Parathyroid adenoma (tissue), 2 donors: ENCODE results near the gene AMN.

Experiments
- H2AFZ ChIP-seq: fragments of 300-600 bp; sonication (generic); one replicate; pipeline ENCODE4 v1.7.0; 2017; ENCODE audit warnings: antibody characterized with exemption, mild to moderate bottlenecking
- H3K27ac ChIP-seq: fragments of 300-600 bp; sonication (generic); one replicate; pipeline ENCODE4 v1.7.0; 2017
- H3K27me3 ChIP-seq: fragments of 300-600 bp; sonication (generic); one replicate; pipeline ENCODE4 v1.7.0; 2017; ENCODE audit warnings: low read length; ENCODE audit not compliant: control insufficient read depth, insufficient read depth
- H3K36me3 ChIP-seq: fragments of 300-600 bp; sonication (generic); one replicate; pipeline ENCODE4 v1.7.0; 2017; ENCODE audit warnings: low read length; ENCODE audit not compliant: control insufficient read depth, insufficient read depth
- H3K4me1 ChIP-seq: fragments of 300-600 bp; sonication (generic); one replicate; pipeline ENCODE4 v1.7.0; 2017; ENCODE audit warnings: control low read depth
- H3K4me2 ChIP-seq: fragments of 300-600 bp; sonication (generic); one replicate; pipeline ENCODE4 v1.7.0; 2017; ENCODE audit warnings: low read length
- H3K4me3 ChIP-seq: fragments of 300-600 bp; sonication (generic); one replicate; pipeline ENCODE4 v1.7.0; 2017; ENCODE audit warnings: low read depth, low read length
- H3K79me2 ChIP-seq: fragments of 300-600 bp; sonication (generic); one replicate; pipeline ENCODE4 v1.7.0; 2017; ENCODE audit warnings: control low read depth
- H3K9ac ChIP-seq: fragments of 300-600 bp; sonication (generic); one replicate; pipeline ENCODE4 v1.7.0; 2017; ENCODE audit warnings: mild to moderate bottlenecking
- H3K9me3 ChIP-seq: fragments of 300-600 bp; sonication (generic); one replicate; pipeline ENCODE4 v1.7.0; 2017; ENCODE audit warnings: low read length; ENCODE audit not compliant: control insufficient read depth
- TF ChIP-seq, protein P1 (sequence below): fragments of 300-600 bp; sonication (generic); IDR thresholded peaks from one replicate; pipeline ENCODE4 v1.7.0; 2017; ENCODE audit warnings: antibody characterized with exemption, mild to moderate bottlenecking
- donor health status: primary hyperparathyroidism.

Gene AMN

DNA sequence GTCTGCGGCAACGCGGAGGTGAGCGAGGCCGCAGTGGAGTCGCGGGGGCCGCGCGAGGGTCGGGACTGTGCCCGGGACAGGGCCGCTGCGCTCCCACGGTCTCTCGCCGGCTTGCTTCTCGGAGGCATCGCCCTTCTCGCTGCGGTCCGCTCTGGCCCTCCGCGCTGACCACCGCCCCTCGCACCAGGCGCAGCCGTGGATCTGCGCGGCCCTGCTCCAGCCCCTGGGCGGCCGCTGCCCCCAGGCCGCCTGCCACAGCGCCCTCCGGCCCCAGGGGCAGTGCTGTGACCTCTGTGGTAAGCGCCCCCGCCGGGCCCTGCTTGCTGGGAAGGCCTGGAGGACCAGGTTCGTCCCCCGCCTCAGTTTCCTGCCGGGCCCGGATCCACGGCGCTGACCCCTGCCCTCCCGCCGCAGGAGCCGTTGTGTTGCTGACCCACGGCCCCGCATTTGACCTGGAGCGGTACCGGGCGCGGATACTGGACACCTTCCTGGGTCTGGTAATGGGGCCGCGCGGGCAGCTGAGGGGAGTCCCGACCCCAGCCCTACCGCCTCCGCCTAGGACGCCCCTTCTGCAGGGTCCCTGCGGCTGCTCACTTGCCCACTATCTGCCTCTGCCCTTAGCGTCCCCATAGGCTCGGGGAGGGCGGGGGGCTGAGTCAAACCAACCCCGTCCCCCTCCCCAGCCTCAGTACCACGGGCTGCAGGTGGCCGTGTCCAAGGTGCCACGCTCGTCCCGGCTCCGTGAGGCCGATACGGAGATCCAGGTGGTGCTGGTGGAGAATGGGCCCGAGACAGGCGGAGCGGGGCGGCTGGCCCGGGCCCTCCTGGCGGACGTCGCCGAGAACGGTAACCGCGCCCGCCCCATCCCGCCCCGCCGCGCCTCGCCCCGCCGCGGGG is 7.0 kb downstream of the AMN start:
- Histone ChIP-seq H3K4me1 (peaks cover 2% of the 10 kb centered on the region), H3K27me3 (peaks cover 8% of the 10 kb centered on the region), H3K79me2 (no peaks in the 10 kb centered on the region), H3K4me3 (no peak overlapping the region), H3K4me2 (no peak overlapping the region), H3K27ac (no peak overlapping the region), H2AFZ (peak overlapping the region; percentile 51), H3K36me3 (no peaks in the 10 kb centered on the region), H3K9ac (no peak overlapping the region), H3K9me3 (no peaks in the 10 kb centered on the region)
- TF ChIP-seq, protein P1, sequence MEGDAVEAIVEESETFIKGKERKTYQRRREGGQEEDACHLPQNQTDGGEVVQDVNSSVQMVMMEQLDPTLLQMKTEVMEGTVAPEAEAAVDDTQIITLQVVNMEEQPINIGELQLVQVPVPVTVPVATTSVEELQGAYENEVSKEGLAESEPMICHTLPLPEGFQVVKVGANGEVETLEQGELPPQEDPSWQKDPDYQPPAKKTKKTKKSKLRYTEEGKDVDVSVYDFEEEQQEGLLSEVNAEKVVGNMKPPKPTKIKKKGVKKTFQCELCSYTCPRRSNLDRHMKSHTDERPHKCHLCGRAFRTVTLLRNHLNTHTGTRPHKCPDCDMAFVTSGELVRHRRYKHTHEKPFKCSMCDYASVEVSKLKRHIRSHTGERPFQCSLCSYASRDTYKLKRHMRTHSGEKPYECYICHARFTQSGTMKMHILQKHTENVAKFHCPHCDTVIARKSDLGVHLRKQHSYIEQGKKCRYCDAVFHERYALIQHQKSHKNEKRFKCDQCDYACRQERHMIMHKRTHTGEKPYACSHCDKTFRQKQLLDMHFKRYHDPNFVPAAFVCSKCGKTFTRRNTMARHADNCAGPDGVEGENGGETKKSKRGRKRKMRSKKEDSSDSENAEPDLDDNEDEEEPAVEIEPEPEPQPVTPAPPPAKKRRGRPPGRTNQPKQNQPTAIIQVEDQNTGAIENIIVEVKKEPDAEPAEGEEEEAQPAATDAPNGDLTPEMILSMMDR, result no peak

DNA sequence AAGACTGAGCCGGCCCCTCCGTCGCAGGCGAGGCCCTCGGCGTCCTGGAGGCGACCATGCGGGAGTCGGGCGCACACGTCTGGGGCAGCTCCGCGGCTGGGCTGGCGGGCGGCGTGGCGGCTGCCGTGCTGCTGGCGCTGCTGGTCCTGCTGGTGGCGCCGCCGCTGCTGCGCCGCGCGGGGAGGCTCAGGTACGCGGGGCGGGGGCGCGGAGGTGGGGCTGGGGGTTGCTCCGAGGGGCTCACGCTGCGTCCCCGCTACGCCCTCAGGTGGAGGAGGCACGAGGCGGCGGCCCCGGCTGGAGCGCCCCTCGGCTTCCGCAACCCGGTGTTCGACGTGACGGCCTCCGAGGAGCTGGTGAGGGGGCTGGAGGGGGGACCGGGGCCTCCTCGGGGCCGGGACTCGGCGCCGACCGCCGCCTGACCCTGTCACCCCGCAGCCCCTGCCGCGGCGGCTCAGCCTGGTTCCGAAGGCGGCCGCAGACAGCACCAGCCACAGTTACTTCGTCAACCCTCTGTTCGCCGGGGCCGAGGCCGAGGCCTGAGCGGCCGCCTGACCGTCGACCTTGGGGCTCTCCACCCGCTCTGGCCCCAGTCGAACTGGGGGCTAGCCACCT is 7.8 kb downstream of the AMN start:
- H3K27me3 ChIP-seq, result peaks cover 8% of the 10 kb centered on the region
- no peak overlapping the region for H3K4me2 ChIP-seq
- no peak overlapping the region for H3K9ac ChIP-seq
- no peak overlapping the region for H3K27ac ChIP-seq
- H3K4me1 ChIP-seq, result peaks cover 2% of the 10 kb centered on the region
- H3K9me3 ChIP-seq, result no peaks in the 10 kb centered on the region
- H3K79me2 ChIP-seq, result no peaks in the 10 kb centered on the region
- no peaks in the 10 kb centered on the region for H3K36me3 ChIP-seq
- no peak overlapping the region for H3K4me3 ChIP-seq
- H2AFZ ChIP-seq, result peak overlapping the region; percentile 46
- TF ChIP-seq, protein P1, result no peak

DNA sequence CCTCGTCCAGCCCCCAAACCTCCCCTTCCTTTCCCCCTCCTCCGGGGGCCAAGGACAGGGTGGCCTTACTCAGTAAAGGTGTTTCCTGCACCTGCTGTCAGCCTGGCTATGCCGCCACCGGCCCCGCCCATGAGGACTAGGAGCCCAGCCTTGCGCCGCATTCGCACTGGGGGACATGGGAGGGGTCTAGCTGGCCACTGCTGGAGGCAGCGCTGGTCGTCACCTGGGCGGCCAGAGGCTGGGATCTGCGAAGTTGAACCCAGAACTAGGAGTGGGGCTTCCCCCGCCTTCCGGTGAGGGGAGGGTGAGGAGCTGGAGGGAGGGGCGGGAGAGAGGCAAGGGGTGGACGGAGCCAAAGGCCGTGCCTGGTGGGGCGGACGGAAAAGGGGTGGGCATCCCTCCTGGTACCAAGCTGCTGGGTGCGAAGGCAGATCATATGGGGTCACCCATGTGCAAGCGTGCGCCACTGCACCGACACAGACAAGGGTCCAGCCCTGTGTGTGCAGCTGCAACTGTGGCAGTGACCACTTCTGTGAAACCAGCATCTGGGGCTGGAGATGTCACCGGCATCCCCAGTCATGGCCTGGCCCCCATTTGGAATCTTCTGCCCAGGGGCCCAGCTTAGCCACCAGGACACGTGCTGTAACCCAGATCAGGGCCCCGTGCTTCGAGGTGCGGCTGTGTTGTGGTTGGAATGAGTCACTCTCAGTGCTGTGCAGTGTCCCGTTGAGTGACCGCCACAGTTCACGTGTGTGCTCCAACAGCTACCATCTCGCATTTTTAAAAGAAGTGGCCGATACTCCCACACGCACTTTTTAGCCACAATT is 8.5 kb downstream of the AMN start:
- no peaks in the 10 kb centered on the region for H3K36me3 ChIP-seq
- H3K79me2 ChIP-seq, result no peaks in the 10 kb centered on the region
- H3K9ac ChIP-seq, result no peak overlapping the region
- no peak overlapping the region for H3K27ac ChIP-seq
- H3K4me3 ChIP-seq, result no peak overlapping the region
- TF ChIP-seq, protein P1, result no peak
- H3K4me1 ChIP-seq, result peaks cover 2% of the 10 kb centered on the region
- no peak overlapping the region for H3K4me2 ChIP-seq
- no peaks in the 10 kb centered on the region for H3K9me3 ChIP-seq
- H3K27me3 ChIP-seq, result peaks cover 8% of the 10 kb centered on the region
- H2AFZ ChIP-seq, result no peak overlapping the region

DNA sequence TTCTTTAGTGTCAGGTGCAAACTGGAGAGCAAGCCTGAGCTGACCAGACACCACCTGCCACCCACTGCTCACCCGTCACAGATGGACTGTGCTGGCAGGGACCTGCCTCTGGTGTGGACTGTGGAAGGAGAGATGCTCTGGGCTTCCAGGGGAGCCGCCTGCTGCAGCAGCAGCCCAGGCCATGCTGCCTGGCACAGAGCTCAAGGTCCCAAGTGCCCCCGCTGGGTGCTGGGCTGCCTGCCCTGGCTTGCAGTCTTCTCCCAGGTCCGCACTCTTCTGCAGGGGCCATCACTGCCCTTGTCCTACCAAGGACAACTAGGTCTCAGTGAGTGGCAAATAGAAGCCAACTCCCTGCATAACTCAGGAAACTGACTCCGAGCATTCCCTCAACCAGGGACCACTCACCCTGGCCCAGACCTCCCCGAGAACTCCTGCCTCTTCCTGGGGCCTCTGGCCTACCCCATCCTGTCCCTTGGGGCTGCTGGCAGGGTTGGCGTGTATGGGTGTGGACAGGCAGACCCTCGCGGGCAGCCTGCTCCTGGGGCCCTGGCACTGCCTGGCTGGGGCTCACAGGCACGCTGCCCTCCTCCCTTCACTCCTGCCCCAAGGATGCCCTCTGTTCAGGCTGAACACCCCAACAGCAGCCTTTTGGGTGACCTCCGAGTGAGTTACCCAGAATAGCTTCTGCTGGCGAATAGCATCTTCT is 9.3 kb downstream of the AMN start:
- Histone ChIP-seq H3K4me1 (peaks cover 2% of the 10 kb centered on the region), H3K27ac (no peak overlapping the region), H3K36me3 (no peaks in the 10 kb centered on the region), H3K9me3 (no peaks in the 10 kb centered on the region), H3K4me2 (no peak overlapping the region), H2AFZ (no peak overlapping the region), H3K9ac (no peak overlapping the region), H3K4me3 (no peak overlapping the region), H3K27me3 (peaks cover 8% of the 10 kb centered on the region), H3K79me2 (no peaks in the 10 kb centered on the region)
- TF ChIP-seq, protein P1, result no peak
